Mesenchymal stem cell (in vitro differentiated cells and primary cell): ENCODE data around the gene BDKRB1.

Experiments used
- DNase-seq: peaks from one replicate; pipeline ENCODE4 v3.0.0-alpha.2; 2013
- H2AFZ ChIP-seq: one replicate; pipeline ENCODE4 v1.6.1; 2013; ENCODE audit warnings: low read depth, mild to moderate bottlenecking, control low read depth, inconsistent platforms, low read length, moderate library complexity
- H2AK5ac ChIP-seq: 2 replicates; pipeline ENCODE4 v1.6.1; 2013; ENCODE audit warnings: low read length, moderate library complexity, mild to moderate bottlenecking, inconsistent platforms; ENCODE audit not compliant: severe bottlenecking
- H2BK120ac ChIP-seq: one replicate; pipeline ENCODE4 v1.6.1; 2013; ENCODE audit warnings: low read depth, mild to moderate bottlenecking, inconsistent platforms, low read length, moderate library complexity
- H2BK12ac ChIP-seq, 2 experiments: one replicate each; pipeline ENCODE4 v1.6.1; 2013; ENCODE audit warnings: inconsistent platforms in 2 of 2, low read length in 2 of 2, mild to moderate bottlenecking in 2 of 2, moderate library complexity in 2 of 2, control low read depth in 1 of 2
- H2BK15ac ChIP-seq: one replicate; pipeline ENCODE4 v1.6.1; 2013; ENCODE audit warnings: mild to moderate bottlenecking, low read depth, inconsistent platforms; ENCODE audit not compliant: poor library complexity, severe bottlenecking
- H2BK5ac ChIP-seq: 2 replicates; pipeline ENCODE4 v1.6.1; 2013; ENCODE audit warnings: low read depth, mild to moderate bottlenecking, low read length, control low read depth, inconsistent platforms; ENCODE audit not compliant: poor library complexity, severe bottlenecking
- H3K14ac ChIP-seq, 2 experiments: one replicate each; pipeline ENCODE4 v1.6.1; 2013; ENCODE audit warnings: inconsistent platforms in 2 of 2, low read length in 2 of 2, control low read depth in 1 of 2, mild to moderate bottlenecking in 1 of 2, moderate library complexity in 1 of 2
- H3K18ac ChIP-seq, 2 experiments: one replicate each; pipeline ENCODE4 v1.6.1; 2013; ENCODE audit warnings: inconsistent platforms in 2 of 2, low read length in 2 of 2, control low read depth in 1 of 2, low read depth in 1 of 2, mild to moderate bottlenecking in 1 of 2
- H3K23ac ChIP-seq, 2 experiments: one replicate each; pipeline ENCODE4 v1.6.1; 2013; ENCODE audit warnings: inconsistent platforms in 2 of 2, low read length in 2 of 2, mild to moderate bottlenecking in 2 of 2, moderate library complexity in 2 of 2, control low read depth in 1 of 2
- H3K27ac ChIP-seq: 2 replicates; pipeline ENCODE4 v1.5.1; 2013; ENCODE audit warnings: mild to moderate bottlenecking, moderate library complexity, low read length, control low read depth, inconsistent platforms; ENCODE audit not compliant: poor library complexity, severe bottlenecking
- H3K27me3 ChIP-seq, 2 experiments: 2 replicates each; pipeline versions ENCODE4 v1.6.1 to v1.7.0; 2013; ENCODE audit warnings: low read length in 2 of 2, mild to moderate bottlenecking in 2 of 2, moderate library complexity in 2 of 2, control low read depth in 1 of 2, inconsistent platforms in 1 of 2; ENCODE audit not compliant: control insufficient read depth in 1 of 2, insufficient read depth in 1 of 2
- H3K36me3 ChIP-seq, 2 experiments: 2 replicates each; pipeline versions ENCODE4 v1.6.1 to v1.7.0; 2013; ENCODE audit warnings: low read length in 2 of 2, control low read depth in 1 of 2, inconsistent platforms in 1 of 2, low read depth in 1 of 2, mild to moderate bottlenecking in 1 of 2; ENCODE audit not compliant: insufficient read depth in 2 of 2, control insufficient read depth in 1 of 2
- H3K4ac ChIP-seq, 2 experiments: one replicate each; pipeline ENCODE4 v1.6.1; 2013; ENCODE audit warnings: inconsistent platforms in 2 of 2, low read length in 2 of 2, mild to moderate bottlenecking in 2 of 2, moderate library complexity in 2 of 2, control low read depth in 1 of 2, low read depth in 1 of 2
- H3K4me1 ChIP-seq: 2 replicates; pipeline ENCODE4 v1.6.1; 2013; ENCODE audit warnings: low read depth, low read length, control low read depth; ENCODE audit not compliant: control insufficient read depth, insufficient read depth
- H3K4me2 ChIP-seq: 2 replicates; pipeline ENCODE4 v1.6.1; 2013; ENCODE audit warnings: low read length, mild to moderate bottlenecking, inconsistent platforms; ENCODE audit not compliant: poor library complexity, severe bottlenecking
- H3K4me3 ChIP-seq, 2 experiments: 2 replicates each; pipeline versions ENCODE4 v1.5.1 to v1.7.0; 2013; ENCODE audit warnings: low read length in 2 of 2, mild to moderate bottlenecking in 2 of 2, control low read depth in 1 of 2, low read depth in 1 of 2; ENCODE audit not compliant: insufficient read depth in 1 of 2
- H3K79me1 ChIP-seq: replicated peaks from 2 replicates; pipeline ENCODE4 v1.6.1; 2013; ENCODE audit warnings: mild to moderate bottlenecking, control low read depth, low read length, inconsistent platforms; ENCODE audit not compliant: poor library complexity, severe bottlenecking
- H3K9ac ChIP-seq: 2 replicates; pipeline ENCODE4 v1.7.0; 2013; ENCODE audit warnings: mild to moderate bottlenecking, low read length, moderate library complexity
- H3K9me3 ChIP-seq: 2 replicates; pipeline ENCODE4 v1.7.0; 2013; ENCODE audit warnings: mild to moderate bottlenecking, low read length; ENCODE audit not compliant: control insufficient read depth
- H4K8ac ChIP-seq: one replicate; pipeline ENCODE4 v1.6.1; 2013; ENCODE audit warnings: inconsistent platforms, mild to moderate bottlenecking, low read length, moderate library complexity
- H4K91ac ChIP-seq: one replicate; pipeline ENCODE4 v1.6.1; 2013; ENCODE audit warnings: mild to moderate bottlenecking, low read length, inconsistent platforms
- WGBS: methylation state at CpG from one replicate; pipeline ENCODE4 v1.1.7; 2013; ENCODE audit warnings: mixed read lengths; 5-methylcytosine and 5-hydroxymethylcytosine counted together

Gene BDKRB1

DNA sequence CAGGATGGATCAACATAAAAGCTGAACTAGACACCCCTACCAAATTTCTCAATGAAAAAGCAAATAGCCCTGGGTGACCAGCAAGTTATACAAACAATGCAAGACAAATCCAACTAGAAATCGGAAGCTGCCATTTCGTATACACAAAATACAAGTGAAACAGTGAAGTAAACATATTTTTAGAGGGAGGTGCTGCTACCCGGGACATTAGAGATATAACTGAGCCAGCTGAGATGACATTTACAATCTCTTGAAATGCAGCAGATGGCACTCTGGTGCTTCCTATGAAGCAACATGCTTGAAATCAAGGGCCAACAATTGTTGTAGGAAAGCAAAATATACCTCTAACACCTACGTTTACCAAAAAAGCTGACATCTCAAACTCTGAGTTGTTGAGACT is 25.5 kb downstream of the BDKRB1 start:
- H3K18ac ChIP-seq: no peak overlapping the region
- 34% methylated on average over 2 of the region's 4 CpGs for WGBS

DNA sequence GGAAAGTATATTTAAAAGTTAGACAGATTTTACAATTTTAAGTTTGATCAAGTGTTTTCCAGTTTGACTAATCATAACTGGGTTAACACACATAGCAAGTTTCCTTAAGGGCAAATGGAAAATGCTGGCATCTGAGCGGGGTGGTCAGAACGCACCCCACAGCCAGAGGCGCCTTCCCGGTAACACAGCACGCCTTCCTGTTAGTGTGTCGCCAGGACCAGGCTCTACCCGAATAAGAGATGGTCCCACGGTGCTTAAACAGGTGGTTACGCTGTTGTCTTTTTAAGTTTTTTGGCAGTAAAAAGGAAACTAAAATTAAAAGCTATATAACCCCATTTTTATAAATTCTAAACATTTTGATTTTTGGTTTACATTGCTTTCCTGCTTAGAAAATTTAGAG is 28.0 kb downstream of the BDKRB1 start:
- no peak for DNase-seq
- Histone ChIP-seq H3K18ac (no peak overlapping the region), H2AFZ (no peak overlapping the region), H3K14ac (no peak overlapping the region), H2BK120ac (no peak overlapping the region), H3K4ac (no peak overlapping the region), H3K79me1 (peaks cover 1% of the 10 kb centered on the region), H3K4me1 (peaks cover 18% of the 10 kb centered on the region), H3K9ac (no peak overlapping the region), H3K36me3 (peaks cover 9 to 49% of the 10 kb centered on the region in 2 experiments), H2BK15ac (no peak overlapping the region), H4K91ac (no peak overlapping the region), H4K8ac (peak overlapping the region; percentile 64), H3K9me3 (no peaks in the 10 kb centered on the region), H3K23ac (no peak overlapping the region), H2BK5ac (no peak overlapping the region), H3K4me2 (no peak overlapping the region), H2AK5ac (peak overlapping the region; percentile 90), H3K27ac (no peak overlapping the region), H2BK12ac (no peak overlapping the region), H3K4me3 (no peak overlapping the region), H3K27me3 (no peaks in the 10 kb centered on the region)
- over 99% methylated on average over 6 of the region's 9 CpGs for WGBS

More for the DNA sequence above, 25.5 kb downstream of the BDKRB1 start:
- Histone ChIP-seq H3K23ac (no peak overlapping the region), H4K91ac (no peak overlapping the region), H2AK5ac (no peak overlapping the region), H3K4me2 (no peak overlapping the region), H2AFZ (no peak overlapping the region), H3K27ac (peak overlapping the region; percentile 59), H3K4ac (no peak overlapping the region), H3K4me1 (peaks cover 18% of the 10 kb centered on the region), H3K9me3 (peaks cover 11% of the 10 kb centered on the region), H3K9ac (no peak overlapping the region), H3K27me3 (no peaks in the 10 kb centered on the region), H3K36me3 (peaks cover 12 to 40% of the 10 kb centered on the region in 2 experiments), H2BK120ac (no peak overlapping the region), H4K8ac (no peak overlapping the region), H2BK15ac (no peak overlapping the region), H3K79me1 (peaks cover 1% of the 10 kb centered on the region), H2BK5ac (peak overlapping the region; percentile 23), H2BK12ac (no peak overlapping the region), H3K14ac (no peak overlapping the region), H3K4me3 (no peak overlapping the region)
- no peak for DNase-seq

DNA sequence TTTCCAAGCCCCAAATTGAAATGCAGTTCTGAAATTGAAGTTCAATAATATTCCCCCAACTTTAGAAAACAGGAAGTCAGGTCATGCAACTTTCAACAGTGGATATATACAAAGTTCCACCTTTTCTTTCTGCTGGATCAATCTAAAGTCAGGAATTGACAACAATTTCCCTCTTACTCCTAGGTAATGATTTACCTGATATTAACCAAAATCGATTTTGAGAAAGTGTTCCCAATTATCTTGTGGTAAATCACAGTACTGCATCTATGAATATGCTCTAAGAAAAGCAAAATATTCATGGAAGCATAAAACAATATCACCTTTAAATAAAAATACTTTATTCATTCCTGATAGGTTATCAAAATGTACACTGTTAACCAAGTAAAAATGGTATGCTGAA is 28.4 kb downstream of the BDKRB1 start:
- Histone ChIP-seq H3K27ac (no peak overlapping the region), H4K8ac (no peak overlapping the region), H3K4me1 (peaks cover 16% of the 10 kb centered on the region), H2BK120ac (no peak overlapping the region), H4K91ac (no peak overlapping the region), H2BK15ac (no peak overlapping the region), H3K4me2 (no peak overlapping the region), H2BK12ac (no peak overlapping the region), H3K23ac (no peak overlapping the region), H3K18ac (no peak overlapping the region), H3K27me3 (no peaks in the 10 kb centered on the region), H3K36me3 (peaks cover 12 to 53% of the 10 kb centered on the region in 2 experiments), H3K14ac (no peak overlapping the region), H3K4me3 (no peak overlapping the region), H2AFZ (no peak overlapping the region), H2BK5ac (no peak overlapping the region), H3K79me1 (peaks cover 1% of the 10 kb centered on the region), H3K9me3 (no peaks in the 10 kb centered on the region), H3K9ac (no peak overlapping the region), H2AK5ac (no peak overlapping the region), H3K4ac (no peak overlapping the region)
- DNase-seq: no peak
- 80% methylated on average over 1 of the region's 1 CpG for WGBS

DNA sequence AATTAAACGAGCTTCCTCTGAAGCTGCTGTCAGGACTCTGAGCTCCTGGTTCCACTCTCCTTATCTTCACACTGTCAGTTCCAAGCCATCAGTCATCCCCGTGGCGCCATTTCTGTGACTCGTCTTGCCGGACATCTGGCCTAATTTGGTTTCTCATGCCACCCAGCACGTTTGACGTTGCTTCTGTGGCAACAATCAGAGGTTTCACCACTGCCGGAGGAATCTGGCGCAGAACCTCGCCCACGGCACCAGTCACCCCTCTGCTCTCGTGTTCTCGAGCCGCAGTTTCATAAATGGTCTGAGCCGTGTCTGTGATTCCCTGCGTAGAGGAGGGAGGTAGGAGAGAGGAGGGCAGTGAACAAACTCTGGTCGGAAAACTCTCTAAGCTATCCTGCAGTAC is 29.7 kb downstream of the BDKRB1 start:
- Histone ChIP-seq H3K23ac (no peak overlapping the region), H4K91ac (no peak overlapping the region), H4K8ac (peak overlapping the region; percentile 55), H3K9ac (no peak overlapping the region), H3K27me3 (no peaks in the 10 kb centered on the region), H2BK15ac (no peak overlapping the region), H3K36me3 (peaks cover 17 to 66% of the 10 kb centered on the region in 2 experiments), H3K4me1 (peaks cover 10% of the 10 kb centered on the region), H3K79me1 (peaks cover 1% of the 10 kb centered on the region), H3K4me3 (no peak overlapping the region), H3K9me3 (no peaks in the 10 kb centered on the region), H2BK120ac (no peak overlapping the region), H3K18ac (peak overlapping the region in 1 of 2 experiments; percentile 74), H2BK5ac (no peak overlapping the region), H2AFZ (peak overlapping the region; percentile 58), H2AK5ac (peak overlapping the region; percentile 57), H3K27ac (no peak overlapping the region), H3K14ac (no peak overlapping the region), H3K4me2 (no peak overlapping the region), H3K4ac (no peak overlapping the region), H2BK12ac (peak overlapping the region in 1 of 2 experiments; percentile 79)
- peak; percentile 93 for DNase-seq
- 33% methylated on average over 16 of the region's 17 CpGs for WGBS
